K562 (cell line): ENCODE measurements around the gene DLK1. TPM values are rescaled to one million over a fixed set of nuclear protein-coding genes. Genes with fewer than 3 reads are reported as not detected.

Experiments
- COPS2 ChIP-seq: fragments of 450-650 bp; conservative IDR thresholded peaks from 2 replicates; pipeline ENCODE4 v1.6.1; 2016; ENCODE audit warnings: mild to moderate bottlenecking, moderate library complexity
- HEY1 ChIP-seq: fragments of 250-450 bp; sonication (Bioruptor Pico); IDR thresholded peaks from 2 replicates; pipeline ENCODE4 v1.5.0; 2020; ENCODE audit warnings: mild to moderate bottlenecking, moderate library complexity, borderline replicate concordance
- KDM5B ChIP-seq: fragments of 200-600 bp; sonication (generic); IDR thresholded peaks from 2 replicates; pipeline ENCODE4 v1.6.1; 2012; ENCODE audit warnings: low read depth, mild to moderate bottlenecking, moderate library complexity, low read length, control low read depth, inconsistent platforms; ENCODE audit not compliant: insufficient replicate concordance
- LARP7 ChIP-seq: fragments of 450-650 bp; IDR thresholded peaks from 2 replicates; pipeline ENCODE4 v1.6.1; 2016
- MXI1 ChIP-seq: IDR thresholded peaks from 2 replicates; pipeline ENCODE4 v1.6.1; 2011; ENCODE audit warnings: low read depth, mild to moderate bottlenecking, improper control_type of control experiment, low read length
- PHF20 ChIP-seq: fragments of 450-650 bp; IDR thresholded peaks from 2 replicates; pipeline ENCODE4 v1.6.1; 2018; ENCODE audit not compliant: partially characterized antibody
- POLR2AphosphoS2 ChIP-seq: IDR thresholded peaks from 2 replicates; pipeline ENCODE4 v1.6.1; 2012; ENCODE audit warnings: low read length, improper control_type of control experiment
- RB1 ChIP-seq: fragments of 450-650 bp; IDR thresholded peaks from 2 replicates; pipeline ENCODE4 v1.6.1; 2017; ENCODE audit warnings: low read depth, mild to moderate bottlenecking
- TAF9B ChIP-seq: fragments of 450-650 bp; IDR thresholded peaks from 2 replicates; pipeline ENCODE4 v1.6.1; 2018; ENCODE audit warnings: mild to moderate bottlenecking; ENCODE audit not compliant: partially characterized antibody
- ZEB2 ChIP-seq: fragments of 450-650 bp; IDR thresholded peaks from 2 replicates; pipeline ENCODE4 v1.6.1; 2016
- ZFP30 ChIP-seq: fragments of 250-450 bp; sonication (Bioruptor Pico); IDR thresholded peaks from 2 replicates; pipeline ENCODE4 v1.8.0; 2022; ENCODE audit warnings: moderate library complexity, mild to moderate bottlenecking, inconsistent platforms, borderline replicate concordance
- ZNF134 ChIP-seq: fragments of 250-450 bp; sonication (Bioruptor Pico); conservative IDR thresholded peaks from 2 replicates; pipeline ENCODE4 v1.4.0; 2020
- ZNF232 ChIP-seq: sonication (generic); formaldehyde crosslinking; IDR thresholded peaks from 2 replicates; pipeline ENCODE4 v1.8.0; 2022; ENCODE audit warnings: mild to moderate bottlenecking, missing genetic modification reagents
- polyA plus RNA-seq, 8 experiments: library from polyadenylated mRNA; depleted of rRNA in 4 of 8; stranded (reverse) in 5 of 8; unstranded in 3 of 8; fragments of >200 nt; fragmentation: Nextera tagmentation in 2 of 8; fragmentation: Illumina TruSeq in 1 of 8; extraction: Ambion mirVana in 2 of 8; extraction: Trizol in 1 of 8; gene quantifications; 2 replicates each; pipeline versions ENCODE4 v1.2.1 to v1.2.3, GENCODE V29; 2011 to 2014; ENCODE audit warnings: inconsistent platforms in 1 of 8, missing spikeins in 1 of 8
- total RNA-seq, 7 experiments: library from RNA; depleted of rRNA in 6 of 7; stranded (reverse); fragments of >200 nt in 6 of 7; fragmentation: Illumina TruSeq in 2 of 7; extraction: Trizol in 2 of 7; gene quantifications; 2 replicates each; pipeline versions ENCODE4 v1.2.1 to v1.2.3, GENCODE V29; 2011 to 2021; ENCODE audit warnings: low replicate concordance in 1 of 7
- TF ChIP-seq, protein P1 (sequence below): fragments of 450-650 bp; formaldehyde crosslinking; IDR thresholded peaks from 2 replicates; pipeline ENCODE4 v1.4.0; 2020; ENCODE audit warnings: mild to moderate bottlenecking, moderate library complexity
- TF ChIP-seq, protein P2 (sequence below): fragments of 450-650 bp; formaldehyde crosslinking; IDR thresholded peaks from 2 replicates; pipeline ENCODE4 v1.4.0; 2022; ENCODE audit warnings: missing genetic modification characterization
- TF ChIP-seq, protein P3 (sequence below): fragments of 450-650 bp; IDR thresholded peaks from 2 replicates; pipeline ENCODE4 v1.6.1; 2016

Gene DLK1
- total and polyA plus RNA-seq, 9 of the 15 experiments (the other 6 are each of a cell fraction or from before 2014, with no cell fraction given) = 4.4 to 97.2 (median 15.3) TPM

DNA sequence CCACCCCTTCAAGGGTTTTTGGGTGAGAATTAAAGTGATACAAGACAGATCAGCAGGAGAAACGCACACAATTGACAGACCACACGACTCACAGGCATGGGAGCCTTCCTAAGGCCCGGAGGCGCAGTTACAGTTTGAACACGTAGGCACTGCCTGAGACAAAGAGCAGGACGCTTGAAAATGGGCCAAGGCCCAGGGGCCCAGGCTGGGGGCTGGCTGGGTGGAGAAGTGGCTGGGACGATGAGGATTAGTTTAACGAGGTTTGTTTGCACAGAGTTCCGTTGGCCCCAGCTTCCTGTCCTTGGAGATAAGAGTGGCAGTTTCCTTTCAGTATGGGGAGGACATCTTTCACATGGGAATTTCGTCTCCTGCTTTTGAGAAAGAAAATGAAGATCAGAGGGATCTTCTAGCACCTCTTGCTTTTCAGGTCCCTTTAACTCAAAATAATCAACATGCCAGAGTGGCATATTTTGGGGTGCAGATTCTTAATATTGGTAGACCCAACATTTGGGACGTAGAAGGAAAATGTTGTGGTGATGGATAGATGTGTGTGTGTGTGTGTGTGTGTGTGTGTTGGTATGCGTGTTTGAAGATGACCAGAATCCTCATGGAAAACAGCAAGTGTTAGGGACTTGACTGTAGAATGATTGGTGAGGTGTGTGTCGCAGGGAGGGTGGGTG, 44.6 kb downstream of the DLK1 start (continued):
- TF ChIP-seq TAF9B (peak; percentile 53), HEY1 (CRISPR knock-in tag) (no peak), ZFP30 (no peak), COPS2 (no peak), ZEB2 (0 out of 2 replicates have a peak, but pooled peaks have one; percentile 35), MXI1 (no peak), PHF20 (no peak), POLR2AphosphoS2 (no peak), ZNF134 (CRISPR knock-in tag) (no peak), KDM5B (peak; percentile 36), ZNF232 (CRISPR knock-in tag) (no peak), LARP7 (peak; percentile 81; the same call in 1 of the 2 replicates), RB1 (0 out of 2 replicates have a peak, but pooled peaks have one; percentile 18)
- TF ChIP-seq, protein P1, sequence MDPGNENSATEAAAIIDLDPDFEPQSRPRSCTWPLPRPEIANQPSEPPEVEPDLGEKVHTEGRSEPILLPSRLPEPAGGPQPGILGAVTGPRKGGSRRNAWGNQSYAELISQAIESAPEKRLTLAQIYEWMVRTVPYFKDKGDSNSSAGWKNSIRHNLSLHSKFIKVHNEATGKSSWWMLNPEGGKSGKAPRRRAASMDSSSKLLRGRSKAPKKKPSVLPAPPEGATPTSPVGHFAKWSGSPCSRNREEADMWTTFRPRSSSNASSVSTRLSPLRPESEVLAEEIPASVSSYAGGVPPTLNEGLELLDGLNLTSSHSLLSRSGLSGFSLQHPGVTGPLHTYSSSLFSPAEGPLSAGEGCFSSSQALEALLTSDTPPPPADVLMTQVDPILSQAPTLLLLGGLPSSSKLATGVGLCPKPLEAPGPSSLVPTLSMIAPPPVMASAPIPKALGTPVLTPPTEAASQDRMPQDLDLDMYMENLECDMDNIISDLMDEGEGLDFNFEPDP (CRISPR knock-in tag) = no peak
- TF ChIP-seq, protein P2, sequence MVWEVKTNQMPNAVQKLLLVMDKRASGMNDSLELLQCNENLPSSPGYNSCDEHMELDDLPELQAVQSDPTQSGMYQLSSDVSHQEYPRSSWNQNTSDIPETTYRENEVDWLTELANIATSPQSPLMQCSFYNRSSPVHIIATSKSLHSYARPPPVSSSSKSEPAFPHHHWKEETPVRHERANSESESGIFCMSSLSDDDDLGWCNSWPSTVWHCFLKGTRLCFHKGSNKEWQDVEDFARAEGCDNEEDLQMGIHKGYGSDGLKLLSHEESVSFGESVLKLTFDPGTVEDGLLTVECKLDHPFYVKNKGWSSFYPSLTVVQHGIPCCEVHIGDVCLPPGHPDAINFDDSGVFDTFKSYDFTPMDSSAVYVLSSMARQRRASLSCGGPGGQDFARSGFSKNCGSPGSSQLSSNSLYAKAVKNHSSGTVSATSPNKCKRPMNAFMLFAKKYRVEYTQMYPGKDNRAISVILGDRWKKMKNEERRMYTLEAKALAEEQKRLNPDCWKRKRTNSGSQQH = peak; percentile 95
- TF ChIP-seq, protein P3, sequence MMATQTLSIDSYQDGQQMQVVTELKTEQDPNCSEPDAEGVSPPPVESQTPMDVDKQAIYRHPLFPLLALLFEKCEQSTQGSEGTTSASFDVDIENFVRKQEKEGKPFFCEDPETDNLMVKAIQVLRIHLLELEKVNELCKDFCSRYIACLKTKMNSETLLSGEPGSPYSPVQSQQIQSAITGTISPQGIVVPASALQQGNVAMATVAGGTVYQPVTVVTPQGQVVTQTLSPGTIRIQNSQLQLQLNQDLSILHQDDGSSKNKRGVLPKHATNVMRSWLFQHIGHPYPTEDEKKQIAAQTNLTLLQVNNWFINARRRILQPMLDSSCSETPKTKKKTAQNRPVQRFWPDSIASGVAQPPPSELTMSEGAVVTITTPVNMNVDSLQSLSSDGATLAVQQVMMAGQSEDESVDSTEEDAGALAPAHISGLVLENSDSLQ = peak; percentile 56; the same call in 1 of the 2 replicates
